Activated B cell treated with CpG ODN at 0.5 μM for 24 hours (primary cell): Measurements from ENCODE around the gene CYP26B1. TPM values are rescaled to one million over a fixed set of nuclear protein-coding genes. Genes with fewer than 3 reads are reported as not detected.

Source experiments
- ATAC-seq: fragments of 200-7000 bp; cut with Tn5 transposase; one replicate; pipeline ENCODE4 v1.10.0; 2021; ENCODE audit warnings: low read depth, mild to moderate bottlenecking, moderate library complexity
- CTCF ChIA-PET: fragments of 350-600 bp; sonication (Branson Sonifier 250); formaldehyde crosslinking; loops from one replicate; lab custom pipeline; 2021; ENCODE audit warnings: antibody characterized with exemption; lab: Charles Lee
- POLR2A ChIA-PET: fragments of 350-600 bp; sonication (Branson Sonifier 250); formaldehyde crosslinking; loops from one replicate; lab custom pipeline; 2021; ENCODE audit warnings: antibody characterized with exemption; lab: Charles Lee
- DNase-seq: peaks from one replicate; pipeline ENCODE4 v3.0.0; 2022
- H3K27ac Mint-ChIP-seq: one replicate; pipeline ENCODE4 v1.8.0; 2020; ENCODE audit warnings: mixed read lengths
- H3K27me3 Mint-ChIP-seq: one replicate; pipeline ENCODE4 v1.8.0; 2021; ENCODE audit warnings: mixed read lengths
- H3K36me3 Mint-ChIP-seq: one replicate; pipeline ENCODE4 v1.8.0; 2021; ENCODE audit warnings: low read depth, mixed read lengths
- H3K4me1 Mint-ChIP-seq: one replicate; pipeline ENCODE4 v1.8.0; 2021; ENCODE audit warnings: mixed read lengths
- H3K4me3 Mint-ChIP-seq: one replicate; pipeline ENCODE4 v1.8.0; 2020; ENCODE audit warnings: mild to moderate bottlenecking, mixed read lengths
- H3K9me3 Mint-ChIP-seq: one replicate; pipeline ENCODE4 v1.8.0; 2020; ENCODE audit warnings: mixed read lengths
- intact Hi-C: fragments of 100-400 bp; cut with micrococcal nuclease; formaldehyde crosslinking; loops from one replicate; pipeline ENCODE4 v1.15.1; 2024
- total RNA-seq: library from RNA; stranded (reverse); gene quantifications from 2 replicates; pipeline ENCODE4 v1.2.3, GENCODE V29; 2022
- TF ChIP-seq, protein P1 (sequence below): fragments of 200-600 bp; IDR thresholded peaks from one replicate; pipeline ENCODE4 v1.8.0; 2022; ENCODE audit warnings: antibody characterized with exemption, mild to moderate bottlenecking

CYP26B1 gene
- total RNA-seq, 1 donor from 2014 or later: not detected

DNA sequence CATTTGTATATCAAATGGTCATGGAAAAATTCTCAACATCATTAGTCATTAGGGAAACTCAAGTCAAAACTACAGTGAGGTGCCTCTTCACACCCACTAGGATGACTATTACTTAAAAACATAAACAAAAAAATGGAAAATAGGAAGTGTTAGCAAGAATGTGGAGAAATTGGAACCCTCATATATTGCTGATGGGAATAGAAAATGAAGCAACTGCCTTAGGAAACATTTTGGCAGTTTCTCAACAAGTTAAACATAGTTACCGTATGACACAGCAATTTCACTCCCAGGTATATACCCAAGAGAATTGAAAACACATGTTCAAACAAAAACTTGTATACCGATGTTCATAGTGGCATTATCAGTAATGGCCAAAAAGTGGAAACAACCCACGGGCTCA lies 18.1 kb upstream of the CYP26B1 start:
- DNase-seq: no peak
- CTCF ChIA-PET: no interaction called here
- TF ChIP-seq, protein P1, sequence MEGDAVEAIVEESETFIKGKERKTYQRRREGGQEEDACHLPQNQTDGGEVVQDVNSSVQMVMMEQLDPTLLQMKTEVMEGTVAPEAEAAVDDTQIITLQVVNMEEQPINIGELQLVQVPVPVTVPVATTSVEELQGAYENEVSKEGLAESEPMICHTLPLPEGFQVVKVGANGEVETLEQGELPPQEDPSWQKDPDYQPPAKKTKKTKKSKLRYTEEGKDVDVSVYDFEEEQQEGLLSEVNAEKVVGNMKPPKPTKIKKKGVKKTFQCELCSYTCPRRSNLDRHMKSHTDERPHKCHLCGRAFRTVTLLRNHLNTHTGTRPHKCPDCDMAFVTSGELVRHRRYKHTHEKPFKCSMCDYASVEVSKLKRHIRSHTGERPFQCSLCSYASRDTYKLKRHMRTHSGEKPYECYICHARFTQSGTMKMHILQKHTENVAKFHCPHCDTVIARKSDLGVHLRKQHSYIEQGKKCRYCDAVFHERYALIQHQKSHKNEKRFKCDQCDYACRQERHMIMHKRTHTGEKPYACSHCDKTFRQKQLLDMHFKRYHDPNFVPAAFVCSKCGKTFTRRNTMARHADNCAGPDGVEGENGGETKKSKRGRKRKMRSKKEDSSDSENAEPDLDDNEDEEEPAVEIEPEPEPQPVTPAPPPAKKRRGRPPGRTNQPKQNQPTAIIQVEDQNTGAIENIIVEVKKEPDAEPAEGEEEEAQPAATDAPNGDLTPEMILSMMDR: no peak
- no peak for ATAC-seq
- no peaks in the 10 kb centered on the region for H3K4me1 Mint-ChIP-seq
- H3K27me3 Mint-ChIP-seq: peaks cover 11% of the 10 kb centered on the region
- POLR2A ChIA-PET: no interaction called here
- H3K36me3 Mint-ChIP-seq: no peaks in the 10 kb centered on the region
- no peak overlapping the region for H3K27ac Mint-ChIP-seq
- no peak overlapping the region for H3K4me3 Mint-ChIP-seq
- no peaks in the 10 kb centered on the region for H3K9me3 Mint-ChIP-seq
- intact Hi-C loops: no loop called here

DNA sequence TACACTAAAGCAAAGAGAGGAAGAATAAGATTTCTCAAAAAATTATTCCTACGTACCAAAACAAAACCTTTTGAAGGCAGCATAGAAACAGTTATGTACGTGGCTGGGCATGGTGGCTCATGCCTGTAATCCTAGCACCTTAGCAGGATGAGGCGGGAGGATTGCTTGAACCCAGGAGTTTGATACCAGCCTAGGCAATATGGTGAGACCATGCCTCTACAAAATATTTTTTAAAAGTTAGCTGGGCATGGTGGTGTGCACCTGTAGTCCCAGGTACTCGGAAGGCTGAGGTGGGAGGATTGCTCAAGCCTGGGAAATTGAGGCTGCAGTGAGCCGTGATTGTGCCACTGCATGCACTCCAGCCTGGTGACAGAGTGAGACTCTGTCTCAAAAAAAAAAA lies 14.9 kb upstream of the CYP26B1 start:
- no peak overlapping the region for H3K27ac Mint-ChIP-seq
- ChIA-PET CTCF (no interaction called here), POLR2A (no interaction called here)
- H3K4me3 Mint-ChIP-seq: no peak overlapping the region
- H3K9me3 Mint-ChIP-seq: no peaks in the 10 kb centered on the region
- peaks cover 12% of the 10 kb centered on the region for H3K27me3 Mint-ChIP-seq
- intact Hi-C loops: no loop called here
- no peaks in the 10 kb centered on the region for H3K4me1 Mint-ChIP-seq
- ATAC-seq (no peak), DNase-seq (no peak)
- TF ChIP-seq, protein P1: no peak
- H3K36me3 Mint-ChIP-seq: no peaks in the 10 kb centered on the region

DNA sequence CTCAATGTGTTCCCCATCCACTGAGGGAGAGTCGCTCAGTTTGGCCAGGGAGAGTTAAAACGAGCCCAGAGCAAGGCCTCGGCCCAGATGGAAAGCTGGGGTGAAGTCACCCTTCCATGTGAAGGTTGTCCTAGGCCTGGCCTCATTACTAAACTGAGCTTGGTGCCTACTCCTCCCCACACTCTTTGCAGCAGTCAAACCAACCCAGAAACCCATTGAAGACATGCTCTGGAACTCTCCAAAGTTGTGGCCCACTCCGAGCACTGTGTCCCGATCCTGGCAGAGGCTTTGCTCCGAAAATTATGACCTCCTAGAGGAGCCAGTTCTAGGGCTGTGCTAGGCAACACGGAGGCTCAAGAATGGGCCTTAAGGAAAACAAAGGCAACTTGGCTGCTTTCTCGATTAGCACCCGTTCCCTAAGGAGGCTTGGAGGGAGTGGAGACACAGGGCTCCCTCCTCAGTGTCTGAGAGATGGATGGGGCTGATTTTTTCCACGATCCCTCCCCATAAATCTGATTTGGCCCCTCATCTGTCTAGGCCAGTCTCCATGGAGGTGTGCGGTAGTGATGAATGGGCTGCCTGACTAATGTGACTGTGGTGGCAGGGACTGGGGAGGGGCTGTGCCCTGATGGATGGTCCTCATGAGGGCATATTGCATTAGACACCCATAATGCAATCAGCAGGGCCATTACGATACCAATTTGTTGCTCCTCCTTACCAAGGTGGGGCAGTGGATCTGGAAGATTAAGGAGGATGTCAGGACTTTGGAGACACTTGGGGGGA lies 11.7 kb upstream of the CYP26B1 start:
- intact Hi-C loops: no loop called here

DNA sequence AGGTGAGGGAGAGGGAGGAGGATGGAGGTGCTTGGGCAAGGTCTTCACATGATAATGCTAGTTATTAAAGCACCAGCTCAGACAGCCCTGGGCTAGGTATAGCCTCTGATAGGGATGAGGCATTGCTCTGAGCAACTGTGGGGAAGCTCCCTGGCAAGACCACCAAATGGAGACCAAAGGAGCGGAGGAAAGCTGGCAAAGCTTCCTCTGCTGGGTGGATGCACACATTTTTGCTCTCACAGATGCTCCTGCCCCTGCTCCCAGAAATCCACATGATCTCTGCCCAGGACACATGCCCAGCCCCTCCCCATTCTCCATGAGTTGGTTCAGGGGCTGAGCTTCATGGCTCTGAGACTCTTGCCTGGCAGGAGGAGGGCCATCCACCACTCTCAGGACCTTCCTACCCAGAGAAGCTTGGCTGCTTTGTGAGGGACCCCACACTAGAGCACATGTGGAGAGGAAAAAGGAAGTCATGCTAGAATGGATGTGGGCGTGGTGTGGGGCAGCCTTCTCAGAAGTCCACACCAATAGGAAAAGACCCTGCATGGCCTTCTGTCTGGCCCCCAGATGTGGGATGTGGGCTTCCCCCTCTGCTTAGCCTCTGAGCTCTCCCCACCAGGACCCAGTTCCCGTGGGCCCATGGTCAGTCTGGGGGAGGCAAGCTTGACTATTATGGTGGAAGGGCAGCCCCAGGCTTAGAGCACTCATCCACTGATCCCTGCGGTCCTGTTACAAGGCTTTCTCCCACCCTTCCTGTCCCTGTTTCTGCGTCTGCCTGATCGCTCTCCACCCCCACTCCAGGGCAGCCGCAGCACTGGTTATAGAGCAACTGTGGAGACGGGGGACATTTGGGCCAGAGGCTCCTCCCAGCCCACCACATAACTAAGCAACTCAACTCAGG lies 10.5 kb upstream of the CYP26B1 start:
- ATAC-seq: no peak
- H3K27ac Mint-ChIP-seq: no peak overlapping the region
- no peaks in the 10 kb centered on the region for H3K4me1 Mint-ChIP-seq
- TF ChIP-seq, protein P1: no peak
- no peaks in the 10 kb centered on the region for H3K36me3 Mint-ChIP-seq
- no peak for DNase-seq
- intact Hi-C loops: no loop called here
- peaks cover 16% of the 10 kb centered on the region for H3K27me3 Mint-ChIP-seq
- H3K9me3 Mint-ChIP-seq: no peaks in the 10 kb centered on the region
- ChIA-PET POLR2A (no interaction called here), CTCF (no interaction called here)
- no peak overlapping the region for H3K4me3 Mint-ChIP-seq

More for the DNA sequence above, 11.7 kb upstream of the CYP26B1 start:
- ChIA-PET POLR2A (no interaction called here), CTCF (no interaction called here)
- TF ChIP-seq, protein P1: no peak
- ATAC-seq (no peak), DNase-seq (no peak)
- H3K27me3 Mint-ChIP-seq: peaks cover 12% of the 10 kb centered on the region
- H3K27ac Mint-ChIP-seq: no peak overlapping the region
- H3K9me3 Mint-ChIP-seq: no peaks in the 10 kb centered on the region
- H3K4me3 Mint-ChIP-seq: no peak overlapping the region
- H3K4me1 Mint-ChIP-seq: no peaks in the 10 kb centered on the region
- no peaks in the 10 kb centered on the region for H3K36me3 Mint-ChIP-seq

DNA sequence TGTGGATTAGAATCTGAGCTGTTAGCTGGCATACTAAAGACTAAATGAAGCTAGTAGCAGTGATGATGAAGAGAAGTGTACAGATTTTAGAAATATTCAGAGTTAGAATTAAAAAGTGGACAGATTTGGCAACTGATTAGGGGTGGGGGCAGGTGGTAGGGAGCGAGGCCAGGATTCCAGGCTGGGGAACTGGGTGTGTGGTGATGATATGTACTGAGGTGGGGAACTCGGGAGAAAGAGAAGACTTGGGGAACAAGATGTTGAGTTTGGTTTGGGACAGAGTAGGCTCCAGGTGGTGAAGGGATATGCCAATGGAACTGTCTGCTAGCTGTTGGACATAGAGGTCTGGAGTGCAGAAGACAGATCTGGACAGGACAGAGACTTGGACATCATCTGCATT lies 9.2 kb upstream of the CYP26B1 start:
- ATAC-seq: no peak
- H3K27ac Mint-ChIP-seq: no peak overlapping the region
- CTCF ChIA-PET: no interaction called here
- no peak overlapping the region for H3K4me3 Mint-ChIP-seq
- H3K9me3 Mint-ChIP-seq: no peaks in the 10 kb centered on the region
- POLR2A ChIA-PET: no interaction called here
- no peak for DNase-seq
- intact Hi-C loops: no loop called here
- no peaks in the 10 kb centered on the region for H3K4me1 Mint-ChIP-seq
- H3K27me3 Mint-ChIP-seq: peaks cover 18% of the 10 kb centered on the region
- H3K36me3 Mint-ChIP-seq: no peaks in the 10 kb centered on the region
- TF ChIP-seq, protein P1: no peak
